GM12878 (cell line): ENCODE measurements around the gene IRF2BP1. TPM values are rescaled to one million over a fixed set of nuclear protein-coding genes. Genes with fewer than 3 reads are reported as not detected.
A peak's percentile ranks its signal among the peaks of the same experiment; 100 is the strongest.

ENCODE experiments used
- ATAC-seq: fragments of 200-7000 bp; cut with Tn5 transposase; 3 replicates; pipeline ENCODE4 v1.9.1; 2020; ENCODE audit warnings: mild to moderate bottlenecking, moderate library complexity
- BruUV-seq: library from RNA; stranded (reverse); fragments of 400-500 nt; replicated peaks from 2 replicates; lab custom pipeline; 2021; lab: Mats Ljungman, UMichigan
- CTCF ChIA-PET: fragments of 300-600 bp; sonication (Branson Sonifier 250); formaldehyde crosslinking; extraction: SDS; loops from one replicate; lab custom pipeline; 2021; ENCODE audit warnings: inconsistent platforms; lab: Yijun Ruan, JAX
- POLR2A ChIA-PET: fragments of 350-600 bp; formaldehyde crosslinking; extraction: SDS; loops from one replicate; lab custom pipeline; 2021; ENCODE audit warnings: inconsistent platforms; lab: Charles Lee
- RAD21 ChIA-PET: fragments of 300-600 bp; sonication (Branson Sonifier 250); formaldehyde crosslinking; loops from one replicate; lab custom pipeline; 2023; ENCODE audit warnings: antibody characterized with exemption; ENCODE audit not compliant: unreplicated experiment; lab: Charles Lee
- SMC1A ChIA-PET: fragments of 300-600 bp; sonication (Branson Sonifier 250); formaldehyde crosslinking; loops from one replicate; lab custom pipeline; 2023; ENCODE audit not compliant: unreplicated experiment, uncharacterized antibody; lab: Charles Lee
- DNase-seq: peaks from one replicate; pipeline ENCODE4 v3.0.0-alpha.2; 2011; ENCODE audit warnings: low read depth, low spot score
- FAIRE-seq: peaks from 3 replicates; lab custom pipeline; 2011; peaks lifted over from hg19 to GRCh38; lab: Jason Lieb, UNC
- H2AFZ ChIP-seq: 2 replicates; pipeline ENCODE4 v1.6.0; 2011; ENCODE audit warnings: low read depth, low read length, control low read depth; ENCODE audit not compliant: control insufficient read depth
- H3K27ac ChIP-seq: 2 replicates; pipeline ENCODE4 v1.5.1; 2011; ENCODE audit warnings: control low read depth; ENCODE audit not compliant: control insufficient read depth, insufficient read depth
- H3K27me3 ChIP-seq, 2 experiments: replicated peaks in 1 of 2; 2 replicates each; pipeline versions ENCODE4 v1.6.0 to v1.6.1; 2011; ENCODE audit warnings: low read length in 1 of 2; ENCODE audit not compliant: control insufficient read depth in 2 of 2, insufficient read depth in 2 of 2
- H3K36me3 ChIP-seq, 2 experiments: 2 replicates each; pipeline ENCODE4 v1.5.1; 2011; ENCODE audit warnings: low read length in 1 of 2; ENCODE audit not compliant: control insufficient read depth in 2 of 2, insufficient read depth in 2 of 2
- H3K4me1 ChIP-seq: 2 replicates; pipeline ENCODE4 v1.6.1; 2011; ENCODE audit warnings: mild to moderate bottlenecking, low read length, moderate library complexity, mixed read lengths; ENCODE audit not compliant: control insufficient read depth, insufficient read depth
- H3K4me2 ChIP-seq: 2 replicates; pipeline ENCODE4 v1.6.0; 2011; ENCODE audit warnings: control low read depth; ENCODE audit not compliant: control insufficient read depth, insufficient read depth
- H3K4me3 ChIP-seq: fragments of 200-600 bp; sonication (generic); 2 replicates; pipeline ENCODE4 v1.5.1; 2016
- H3K79me2 ChIP-seq: 2 replicates; pipeline ENCODE4 v1.6.0; 2011; ENCODE audit warnings: low read length; ENCODE audit not compliant: control insufficient read depth, insufficient read depth
- H3K9ac ChIP-seq: 2 replicates; pipeline ENCODE4 v1.8.0; 2011; ENCODE audit warnings: low read length, control low read depth, mixed read lengths; ENCODE audit not compliant: control insufficient read depth, insufficient read depth
- H3K9me3 ChIP-seq: replicated peaks from 3 replicates; pipeline ENCODE4 v1.5.1; 2011; ENCODE audit warnings: mild to moderate bottlenecking, low read length; ENCODE audit not compliant: control insufficient read depth, insufficient read depth
- H4K20me1 ChIP-seq: 2 replicates; pipeline ENCODE4 v1.6.0; 2011; ENCODE audit not compliant: control insufficient read depth, insufficient read depth
- CBFB ChIP-seq: IDR thresholded peaks from 2 replicates; pipeline ENCODE4 v1.6.1; 2016; ENCODE audit warnings: antibody characterized with exemption, low read depth
- JUNB ChIP-seq: IDR thresholded peaks from 2 replicates; pipeline ENCODE4 v1.6.1; 2016; ENCODE audit warnings: antibody characterized with exemption, mild to moderate bottlenecking
- SIN3A ChIP-seq: IDR thresholded peaks from 2 replicates; pipeline ENCODE4 v1.6.1; 2012; ENCODE audit warnings: low read depth, low read length, improper control_type of control experiment
- TCF12 ChIP-seq: IDR thresholded peaks from 2 replicates; pipeline ENCODE4 v1.6.1; 2011; ENCODE audit warnings: low read depth, mild to moderate bottlenecking, low read length
- YY1 ChIP-seq: IDR thresholded peaks from 2 replicates; pipeline ENCODE4 v1.6.1; 2011; ENCODE audit warnings: low read depth, mild to moderate bottlenecking, low read length
- ZNF274 ChIP-seq: IDR thresholded peaks from one replicate; pipeline ENCODE4 v1.8.0; 2011; ENCODE audit not compliant: insufficient read length, insufficient read depth
- WGBS: methylation state at CpG from one replicate; pipeline ENCODE4 v1.1.6; 2016; ENCODE audit warnings: low lambda C conversion rate; ENCODE audit not compliant: insufficient replicate concordance, insufficient coverage; ENCODE audit errors: missing lambda C conversion rate; 5-methylcytosine and 5-hydroxymethylcytosine counted together
- in situ Hi-C: fragments of 300-500 bp; cut with MboI; formaldehyde crosslinking; loops from 9 replicates; pipeline ENCODE4 v1.14.3; 2018; ENCODE audit warnings: mixed read lengths
- intact Hi-C: fragments of 100-400 bp; cut with micrococcal nuclease; formaldehyde crosslinking; loops from one replicate; pipeline ENCODE4 v1.14.2; 2022; ENCODE audit not compliant: unreplicated experiment
- polyA plus RNA-seq, 11 experiments: library from polyadenylated mRNA; depleted of rRNA in 4 of 11; unstranded in 6 of 11; stranded (reverse) in 5 of 11; fragments of >200 nt; fragmentation: Nextera tagmentation in 4 of 11; fragmentation: Illumina TruSeq in 1 of 11; extraction: Ambion mirVana in 4 of 11; extraction: Trizol in 1 of 11; gene quantifications; 1 replicate in 1 of 11; 2 replicates in 10 of 11; pipeline versions ENCODE4 v1.2.1 to v1.2.3, GENCODE V29; 2011 to 2016; ENCODE audit warnings: inconsistent platforms in 2 of 11, missing spikeins in 2 of 11, low read depth in 1 of 11
- total RNA-seq, 4 experiments: library from RNA; depleted of rRNA in 3 of 4; stranded (reverse); fragments of >200 nt in 3 of 4; fragmentation: Illumina TruSeq in 1 of 4; extraction: Trizol in 1 of 4; gene quantifications; 2 replicates each; pipeline versions ENCODE4 v1.2.1 to v1.2.3, GENCODE V29; 2013 to 2021

IRF2BP1 gene
- total and polyA plus RNA-seq, 10 of the 15 experiments (the other 5 are each of a cell fraction or from before 2014, with no cell fraction given) = 0.31 to 24.4 (median 4.4) TPM

DNA sequence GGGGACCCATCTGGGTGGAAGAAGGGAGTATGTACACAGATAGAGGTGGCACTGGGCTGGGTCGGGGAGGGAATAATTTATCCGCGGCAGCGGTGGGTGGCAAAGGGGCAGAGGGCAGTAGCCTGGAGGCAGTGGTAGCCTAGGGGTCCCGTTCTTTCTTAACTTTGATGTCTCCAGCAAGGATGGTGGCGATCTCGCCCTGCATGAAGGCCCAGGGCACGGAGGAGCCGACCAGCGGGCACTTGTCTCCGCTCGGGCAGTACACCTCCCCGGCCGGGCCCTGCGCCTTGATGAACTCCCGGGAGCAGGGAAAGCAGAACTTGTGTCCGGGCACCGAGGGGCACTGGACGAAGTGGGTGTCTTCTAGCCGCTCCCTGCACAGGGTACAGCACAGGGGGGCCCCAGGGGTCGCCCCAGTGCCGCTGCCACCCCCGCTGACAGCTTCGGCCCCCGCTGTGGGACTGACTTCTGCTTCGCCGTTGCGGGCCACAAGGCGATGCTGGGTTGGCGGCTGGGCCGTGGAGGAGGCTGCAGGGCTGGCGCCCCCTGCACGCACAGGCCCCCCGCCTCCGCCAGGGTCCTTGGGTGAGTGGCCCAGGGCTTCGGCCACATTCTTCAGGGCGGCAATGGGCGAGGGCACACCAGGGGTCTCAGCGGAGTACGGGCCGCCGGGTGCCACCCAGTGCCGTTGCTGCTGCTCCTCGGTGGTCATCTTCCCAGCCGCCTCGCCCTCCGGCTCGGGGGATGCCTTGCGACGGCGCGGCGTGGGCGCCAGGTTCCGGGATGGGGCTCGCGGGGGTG is 1.9 kb downstream of the IRF2BP1 start (continued):
- no peak for TF ChIP-seq TCF12
- TF ChIP-seq SIN3A = no peak
- TF ChIP-seq, all 136 proteins: peak for 2

DNA sequence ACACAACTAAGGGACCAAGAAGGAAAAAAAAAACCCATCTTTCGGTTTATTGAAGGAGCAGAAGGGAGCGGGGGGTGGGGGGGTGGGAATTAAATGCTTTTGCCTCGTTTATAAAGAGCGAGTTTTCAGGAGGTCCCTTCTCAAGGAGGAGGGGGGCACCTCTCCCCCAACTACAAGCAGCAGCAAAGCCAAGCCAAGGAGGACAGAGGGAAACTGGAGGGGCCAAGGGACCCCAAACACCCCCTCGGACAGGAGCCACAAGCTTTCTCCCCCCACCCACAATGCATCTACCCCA is 2.4 kb downstream of the IRF2BP1 start:
- no peaks in the 10 kb centered on the region for H3K9me3 ChIP-seq
- ChIA-PET POLR2A (interaction anchor here (0.5 to 9.0 kb wide), 3 partner anchors 20 to 193 kb away, joined by 3 to 178 read pairs (median 4); partner anchors contain the start of genes FOXA3 and SYMPK), SMC1A (interaction anchor here (3.3 to 6.0 kb wide), 2 partner anchors 16 to 66 kb away, joined by 9 to 98 read pairs; partner anchors contain the start of genes FOXA3 and SYMPK), CTCF (interaction anchor here (2.1 to 9.1 kb wide), 3 partner anchors 20 to 145 kb away, joined by 6 to 194 read pairs (median 28); partner anchors contain the start of genes FOXA3 and SYMPK), RAD21 (interaction anchor here (2.6 to 7.6 kb wide), 2 partner anchors 19 to 114 kb away, joined by 9 to 159 read pairs; partner anchors contain the start of genes FOXA3, SIX5 and SYMPK)
- H3K36me3 ChIP-seq = peaks cover 0 to 1% of the 10 kb centered on the region in 2 experiments; a peak in 1 of 4 replicates
- FAIRE-seq (no peak), DNase-seq (no peak), ATAC-seq (no peak)
- no peak overlapping the region for H3K27ac ChIP-seq
- BruUV-seq = no TSS peak
- in situ Hi-C loops = no loop called here
- H3K9ac ChIP-seq = no peak overlapping the region
- TF ChIP-seq ZNF274 = no peak
- peak; percentile 21; the same call in 1 of the 2 replicates for TF ChIP-seq JUNB
- 0 out of 2 replicates have a peak, but pooled peaks have one; percentile 4 for TF ChIP-seq CBFB
- no peak for TF ChIP-seq YY1
- no peaks in the 10 kb centered on the region for H4K20me1 ChIP-seq
- no peak overlapping the region for H2AFZ ChIP-seq
- H3K4me2 ChIP-seq = 0 out of 2 replicates have a peak overlapping the region, but pooled peaks have one; percentile 2
- H3K79me2 ChIP-seq = peaks cover 10% of the 10 kb centered on the region
- intact Hi-C loops = loop anchor here (1.0 kb wide), 1 partner anchor 66 kb away; no protein-coding TSS in a partner anchor
- WGBS = 3% methylated on average over 5 of the region's 5 CpGs
- H3K4me1 ChIP-seq = peaks cover 26% of the 10 kb centered on the region
- 0 out of 2 replicates have a peak overlapping the region, but pooled peaks have one; percentile 49 for H3K4me3 ChIP-seq
- H3K27me3 ChIP-seq = no peaks in the 10 kb centered on the region
